ENCODE results near the gene NIP7.
"Not testable (repeated sequence)": the region's sequence is repeated elsewhere in the genome, so short reads cannot be mapped to it uniquely, and the experiment has no call there.

Gene NIP7

DNA sequence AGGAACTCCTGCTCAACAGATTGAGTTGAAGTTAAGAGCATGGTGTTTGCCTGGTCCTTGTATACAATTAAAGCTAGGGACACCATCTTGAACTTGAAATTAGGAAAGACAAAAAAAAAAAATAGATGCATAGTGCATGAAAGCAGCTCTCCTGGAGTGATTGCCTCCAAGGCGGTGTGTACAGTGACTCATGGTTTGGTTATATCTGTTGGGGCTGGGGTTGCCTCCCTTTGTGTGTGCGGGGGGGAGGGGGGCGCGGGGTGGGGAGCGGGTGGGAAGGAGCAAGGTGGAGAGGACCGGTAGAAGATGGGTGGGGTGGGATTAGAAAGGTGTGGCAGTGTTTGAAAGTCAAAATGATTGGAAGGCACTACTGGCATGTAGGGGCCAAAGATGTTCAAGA is 8.7 kb downstream of the NIP7 start:
- TF ChIP-seq, protein P1, sequence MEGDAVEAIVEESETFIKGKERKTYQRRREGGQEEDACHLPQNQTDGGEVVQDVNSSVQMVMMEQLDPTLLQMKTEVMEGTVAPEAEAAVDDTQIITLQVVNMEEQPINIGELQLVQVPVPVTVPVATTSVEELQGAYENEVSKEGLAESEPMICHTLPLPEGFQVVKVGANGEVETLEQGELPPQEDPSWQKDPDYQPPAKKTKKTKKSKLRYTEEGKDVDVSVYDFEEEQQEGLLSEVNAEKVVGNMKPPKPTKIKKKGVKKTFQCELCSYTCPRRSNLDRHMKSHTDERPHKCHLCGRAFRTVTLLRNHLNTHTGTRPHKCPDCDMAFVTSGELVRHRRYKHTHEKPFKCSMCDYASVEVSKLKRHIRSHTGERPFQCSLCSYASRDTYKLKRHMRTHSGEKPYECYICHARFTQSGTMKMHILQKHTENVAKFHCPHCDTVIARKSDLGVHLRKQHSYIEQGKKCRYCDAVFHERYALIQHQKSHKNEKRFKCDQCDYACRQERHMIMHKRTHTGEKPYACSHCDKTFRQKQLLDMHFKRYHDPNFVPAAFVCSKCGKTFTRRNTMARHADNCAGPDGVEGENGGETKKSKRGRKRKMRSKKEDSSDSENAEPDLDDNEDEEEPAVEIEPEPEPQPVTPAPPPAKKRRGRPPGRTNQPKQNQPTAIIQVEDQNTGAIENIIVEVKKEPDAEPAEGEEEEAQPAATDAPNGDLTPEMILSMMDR (conservative IDR thresholded peaks at IDR 0.05; ENCODE audit: low read depth, low read length): no peak
- no peak overlapping the region for H3K9ac ChIP-seq
- H3K4me2 ChIP-seq: no peak overlapping the region
- no peak overlapping the region for H2AFZ ChIP-seq (ENCODE audit: low read depth)
- no peaks in the 10 kb centered on the region for H3K27me3 ChIP-seq (ENCODE audit: insufficient read depth, low read depth)
- no peaks in the 10 kb centered on the region; the same call in 1 of the 2 replicates for H3K36me3 ChIP-seq (ENCODE audit: insufficient read depth)
- H3K4me1 ChIP-seq (ENCODE audit: low read depth, poor library complexity, severe bottlenecking): no peaks in the 10 kb centered on the region
- H3K4me3 ChIP-seq (IDR thresholded peaks at IDR 0.05; ENCODE audit: insufficient read depth, low read depth, low read length): no peak overlapping the region
- H4K20me1 ChIP-seq (ENCODE audit: insufficient read depth): no peaks in the 10 kb centered on the region
- no peaks in the 10 kb centered on the region for H3K79me2 ChIP-seq (ENCODE audit: insufficient read depth, low read depth)
- no peak overlapping the region for H3K27ac ChIP-seq

DNA sequence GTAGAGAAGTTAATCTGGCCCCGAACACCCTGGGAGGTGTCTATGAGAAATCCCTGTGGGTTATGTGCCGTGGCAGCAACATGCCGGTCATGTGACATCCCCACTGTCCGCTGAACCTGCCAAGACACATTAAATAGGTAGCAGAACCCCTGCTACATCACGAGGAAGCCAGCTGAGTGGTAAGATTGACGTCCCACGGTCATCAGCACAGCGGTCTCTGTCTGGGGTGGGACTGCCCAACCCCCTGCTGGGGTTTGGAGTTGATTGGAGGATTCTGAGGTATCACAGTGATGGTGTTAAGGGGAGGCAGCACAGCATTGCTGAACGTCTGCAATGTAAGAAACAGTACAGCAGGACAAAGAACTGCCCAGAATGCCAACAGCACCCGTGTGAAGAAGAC is 10.0 kb downstream of the NIP7 start:
- Histone ChIP-seq H3K27ac (no peak overlapping the region), H3K4me3 (IDR thresholded peaks at IDR 0.05; ENCODE audit: insufficient read depth, low read depth, low read length) (no peak overlapping the region)

DNA sequence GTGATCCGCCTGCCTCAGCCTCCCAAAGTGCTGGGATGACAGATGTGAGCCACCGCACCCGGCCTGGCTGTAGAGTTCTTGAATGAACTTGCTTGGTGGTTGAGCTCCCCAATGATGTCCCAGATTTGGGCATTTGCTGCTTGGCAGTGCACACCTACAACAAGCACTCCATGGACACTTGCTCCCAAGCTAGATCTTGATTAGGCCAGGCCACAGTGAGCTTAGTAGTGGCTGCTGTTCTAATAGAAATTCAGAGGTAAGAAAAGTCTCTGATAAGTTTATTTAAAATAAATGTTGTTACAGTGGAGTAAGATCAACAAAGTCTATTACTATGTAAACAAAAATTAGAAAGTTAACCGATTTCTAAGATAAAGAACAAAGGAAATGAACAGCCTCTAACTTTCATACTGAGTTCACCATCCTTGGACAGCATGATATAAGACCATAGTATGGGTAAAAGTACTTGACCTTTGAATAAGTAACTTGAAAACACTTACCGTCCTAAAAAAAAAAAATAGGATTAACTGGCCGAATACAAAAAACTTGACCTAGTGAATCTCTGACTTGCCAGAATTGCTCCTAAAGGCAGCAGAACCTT is 11.1 kb downstream of the NIP7 start:
- Histone ChIP-seq H3K9ac (no peak overlapping the region), H3K4me1 (ENCODE audit: low read depth, poor library complexity, severe bottlenecking) (no peaks in the 10 kb centered on the region), H3K36me3 (ENCODE audit: insufficient read depth) (no peaks in the 10 kb centered on the region), H3K79me2 (ENCODE audit: insufficient read depth, low read depth) (no peaks in the 10 kb centered on the region), H3K4me2 (no peak overlapping the region), H2AFZ (ENCODE audit: low read depth) (no peak overlapping the region), H4K20me1 (ENCODE audit: insufficient read depth) (no peaks in the 10 kb centered on the region), H3K27me3 (ENCODE audit: insufficient read depth, low read depth) (no peaks in the 10 kb centered on the region), H3K4me3 (IDR thresholded peaks at IDR 0.05; ENCODE audit: insufficient read depth, low read depth, low read length) (no peak overlapping the region), H3K27ac (no peak overlapping the region)
- TF ChIP-seq, protein P1 (conservative IDR thresholded peaks at IDR 0.05; ENCODE audit: low read depth, low read length): no peak

More for the DNA sequence above, 10.0 kb downstream of the NIP7 start:
- no peaks in the 10 kb centered on the region for H4K20me1 ChIP-seq (ENCODE audit: insufficient read depth)
- H3K4me2 ChIP-seq: no peak overlapping the region
- H3K9ac ChIP-seq: no peak overlapping the region
- no peaks in the 10 kb centered on the region for H3K36me3 ChIP-seq (ENCODE audit: insufficient read depth)
- H3K27me3 ChIP-seq (ENCODE audit: insufficient read depth, low read depth): no peaks in the 10 kb centered on the region
- TF ChIP-seq, protein P1 (conservative IDR thresholded peaks at IDR 0.05; ENCODE audit: low read depth, low read length): no peak
- H2AFZ ChIP-seq (ENCODE audit: low read depth): no peak overlapping the region
- H3K79me2 ChIP-seq (ENCODE audit: insufficient read depth, low read depth): no peaks in the 10 kb centered on the region
- H3K4me1 ChIP-seq (ENCODE audit: low read depth, poor library complexity, severe bottlenecking): no peaks in the 10 kb centered on the region

DNA sequence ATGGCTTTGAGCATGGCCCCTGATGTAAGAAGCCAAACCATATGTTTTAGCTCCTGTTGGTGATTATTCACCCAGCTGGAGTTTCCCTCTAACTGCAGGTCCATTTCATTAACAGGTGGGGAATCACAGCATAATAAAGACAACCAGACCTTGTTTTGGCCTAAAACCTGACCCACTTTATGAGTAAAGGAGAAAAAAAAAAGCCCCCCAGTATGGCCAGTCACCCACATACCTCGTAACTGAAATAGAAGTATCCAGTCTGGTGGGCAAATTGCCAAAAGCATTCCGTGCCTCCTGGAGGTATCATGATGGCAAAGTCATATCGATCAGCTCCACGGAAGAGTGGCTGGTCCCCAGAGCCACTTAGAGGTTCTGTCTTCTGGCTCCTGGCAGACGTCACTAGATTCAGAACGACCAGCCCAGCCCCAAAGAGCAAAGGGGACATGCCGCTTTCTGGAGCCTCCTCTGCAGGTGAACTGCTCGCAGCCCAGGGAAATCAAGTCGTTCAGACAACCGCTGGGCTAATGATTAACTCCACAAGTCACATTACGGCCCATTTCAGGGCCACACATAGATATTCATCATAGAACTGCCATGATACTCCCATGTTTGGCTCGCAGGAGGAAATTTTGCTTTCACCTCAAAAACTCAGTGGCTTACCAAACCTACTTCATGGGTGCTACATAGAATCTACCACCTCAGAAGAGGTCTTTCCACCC is 11.9 kb downstream of the NIP7 start, which contains the start of gene TMED6:
Gene TMED6 (minus strand): TSS at position 478 of the 719 bp plus-strand sequence. CDS start 33 bp downstream, at position 445.
- H3K4me2 ChIP-seq: no peak within 1 kb of the TSS
- H3K79me2 ChIP-seq (ENCODE audit: insufficient read depth, low read depth): no peaks in the 10 kb centered on the region
- no peak within 1 kb of the TSS for H3K4me3 ChIP-seq (IDR thresholded peaks at IDR 0.05; ENCODE audit: insufficient read depth, low read depth, low read length)
- H3K27me3 ChIP-seq (ENCODE audit: insufficient read depth, low read depth): no peaks in the 10 kb centered on the region
- H3K36me3 ChIP-seq (ENCODE audit: insufficient read depth): no peaks in the 10 kb centered on the region
- H3K27ac ChIP-seq: no peak within 1 kb of the TSS
- H4K20me1 ChIP-seq (ENCODE audit: insufficient read depth): no peaks in the 10 kb centered on the region
- no peak within 1 kb of the TSS for H3K9ac ChIP-seq
- H3K4me1 ChIP-seq (ENCODE audit: low read depth, poor library complexity, severe bottlenecking): no peaks in the 10 kb centered on the region
- H2AFZ ChIP-seq (ENCODE audit: low read depth): no peak within 1 kb of the TSS
- TF ChIP-seq, protein P1 (conservative IDR thresholded peaks at IDR 0.05; ENCODE audit: low read depth, low read length): no peak

DNA sequence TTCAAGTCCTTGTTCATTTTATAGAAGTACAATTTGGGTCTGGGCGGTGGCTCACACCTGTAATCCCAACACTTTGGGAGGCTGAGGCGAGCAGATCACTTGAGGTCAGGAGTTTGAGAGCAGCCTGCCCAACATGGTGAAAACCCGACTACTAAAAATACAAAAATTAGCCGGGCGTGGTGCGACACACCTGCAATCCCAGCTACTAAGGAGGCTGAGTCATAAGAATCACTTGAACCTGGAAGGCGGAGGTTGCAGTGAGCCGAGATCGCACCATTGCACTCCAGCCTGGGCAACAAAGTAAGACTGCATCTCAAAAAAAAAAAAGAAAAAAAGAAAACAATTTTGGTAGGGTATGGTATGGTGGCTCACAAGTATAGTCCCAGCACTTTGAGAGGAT is 20.5 kb downstream of the NIP7 start:
- H3K9ac ChIP-seq; H3K36me3 ChIP-seq (ENCODE audit: insufficient read depth); H4K20me1 ChIP-seq (ENCODE audit: insufficient read depth); H3K79me2 ChIP-seq (ENCODE audit: insufficient read depth, low read depth); H2AFZ ChIP-seq (ENCODE audit: low read depth); H3K27ac ChIP-seq; H3K4me2 ChIP-seq; H3K27me3 ChIP-seq (ENCODE audit: insufficient read depth, low read depth); H3K4me3 ChIP-seq (IDR thresholded peaks at IDR 0.05; ENCODE audit: insufficient read depth, low read depth, low read length); H3K4me1 ChIP-seq (ENCODE audit: low read depth, poor library complexity, severe bottlenecking): not testable (repeated sequence)

Measured in KMS-11 (cell line).